ENCODE measurements around the gene CGREF1.

- TF ChIP-seq, protein P1, sequence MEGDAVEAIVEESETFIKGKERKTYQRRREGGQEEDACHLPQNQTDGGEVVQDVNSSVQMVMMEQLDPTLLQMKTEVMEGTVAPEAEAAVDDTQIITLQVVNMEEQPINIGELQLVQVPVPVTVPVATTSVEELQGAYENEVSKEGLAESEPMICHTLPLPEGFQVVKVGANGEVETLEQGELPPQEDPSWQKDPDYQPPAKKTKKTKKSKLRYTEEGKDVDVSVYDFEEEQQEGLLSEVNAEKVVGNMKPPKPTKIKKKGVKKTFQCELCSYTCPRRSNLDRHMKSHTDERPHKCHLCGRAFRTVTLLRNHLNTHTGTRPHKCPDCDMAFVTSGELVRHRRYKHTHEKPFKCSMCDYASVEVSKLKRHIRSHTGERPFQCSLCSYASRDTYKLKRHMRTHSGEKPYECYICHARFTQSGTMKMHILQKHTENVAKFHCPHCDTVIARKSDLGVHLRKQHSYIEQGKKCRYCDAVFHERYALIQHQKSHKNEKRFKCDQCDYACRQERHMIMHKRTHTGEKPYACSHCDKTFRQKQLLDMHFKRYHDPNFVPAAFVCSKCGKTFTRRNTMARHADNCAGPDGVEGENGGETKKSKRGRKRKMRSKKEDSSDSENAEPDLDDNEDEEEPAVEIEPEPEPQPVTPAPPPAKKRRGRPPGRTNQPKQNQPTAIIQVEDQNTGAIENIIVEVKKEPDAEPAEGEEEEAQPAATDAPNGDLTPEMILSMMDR (IDR thresholded peaks at IDR 0.05): no peak
- no peak for TF ChIP-seq POLR2A (IDR thresholded peaks at IDR 0.05)
These were observed 65.2 kb downstream of the CGREF1 start for GRCh38 chr2:27053776-27054175.
